GM19035 (cell line): Measurements from ENCODE around the gene PPP1R13L.

ENCODE experiments used
- ATAC-seq: cut with Tn5 transposase; IDR thresholded peaks from one replicate; pipeline ENCODE4 v1.9.1; 2021; ENCODE audit not compliant: unreplicated experiment

PPP1R13L gene

DNA sequence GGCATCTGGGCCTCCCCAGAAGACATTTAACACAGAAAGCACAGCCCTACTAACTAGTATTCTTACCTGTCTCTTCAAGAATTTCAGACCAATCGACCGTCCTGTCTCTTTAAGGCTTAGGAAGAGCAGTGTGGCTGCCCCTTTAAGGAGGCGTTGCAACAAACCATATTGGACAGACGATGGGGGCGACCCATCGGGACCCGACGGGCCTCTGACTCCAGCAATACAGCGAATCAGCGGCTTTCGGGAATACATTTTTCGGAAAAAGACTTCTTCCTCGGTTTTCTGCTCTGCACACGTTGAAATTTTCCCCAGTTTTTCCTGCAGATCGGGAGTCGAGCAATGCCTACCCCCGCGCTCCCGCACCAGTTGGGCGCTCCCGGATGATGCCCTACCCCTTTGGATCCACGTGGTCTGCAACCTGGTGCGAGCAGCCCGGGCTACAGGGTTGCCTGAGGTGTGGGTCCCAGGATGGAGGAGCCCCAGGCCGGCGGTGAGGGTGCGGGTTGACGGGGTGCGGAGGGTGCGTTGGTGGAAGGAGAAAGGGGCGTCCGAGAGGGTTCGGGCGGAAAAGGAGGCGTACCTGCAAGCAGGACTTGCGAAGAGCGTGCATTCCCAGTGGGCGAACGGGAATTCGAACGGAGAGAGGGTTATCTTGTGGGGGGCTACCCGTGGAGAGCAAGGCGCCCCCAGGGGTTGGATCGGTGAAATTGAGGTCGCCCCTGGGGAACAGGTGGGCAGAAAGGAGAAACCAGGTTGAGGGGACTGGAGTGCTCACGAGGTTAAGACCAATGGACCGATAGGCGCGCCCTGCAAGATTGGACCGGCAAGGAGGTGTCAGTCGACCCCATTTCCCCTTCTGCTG, 1.6 kb upstream of the PPP1R13L start, which contains the start of gene POLR1G:
Gene POLR1G, plus strand, starts transcription at position 419 of the 865 bp plus-strand sequence. Its CDS starts 53 bp downstream, at position 472.
- peak; percentile 83 for ATAC-seq

DNA sequence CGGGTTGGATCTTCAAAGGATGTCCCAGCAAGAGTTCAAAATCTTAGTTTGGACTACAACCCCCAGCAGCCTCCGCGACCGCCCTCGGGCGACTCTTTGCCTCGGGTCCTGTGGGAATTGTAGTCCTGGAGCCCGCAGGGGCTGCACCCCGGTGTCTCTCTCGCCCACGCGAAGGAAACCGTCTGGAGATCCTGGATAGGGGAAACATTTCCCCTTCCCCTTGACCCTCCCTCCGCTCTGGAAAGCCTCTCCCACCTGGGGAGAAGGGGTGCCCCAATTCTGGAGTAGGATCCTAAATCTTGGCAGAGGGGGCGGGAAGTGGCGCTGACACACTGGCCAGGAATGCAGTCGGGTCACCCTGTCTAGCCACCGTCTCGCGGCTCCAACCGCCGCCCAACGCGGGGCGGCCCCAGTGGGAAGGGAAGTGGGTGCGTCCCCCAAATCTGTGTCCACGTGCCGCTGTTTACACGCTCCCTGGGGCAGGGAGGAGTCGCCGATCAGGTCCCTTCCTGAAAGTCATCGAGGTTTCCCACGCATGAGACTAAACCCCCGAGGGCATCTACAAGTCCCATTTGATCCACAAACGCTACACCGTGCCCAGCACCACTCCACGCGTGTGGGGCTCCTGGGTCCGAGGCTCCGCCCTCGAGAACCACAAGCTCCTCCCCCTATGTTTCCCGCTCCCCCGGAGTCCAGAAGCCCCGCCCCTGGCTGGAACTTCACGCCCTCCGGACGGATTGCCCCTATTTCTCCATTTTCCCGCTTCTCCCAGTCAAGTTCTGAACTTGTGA, 761 bp upstream of the PPP1R13L start:
- ATAC-seq, result peak; percentile 54

DNA sequence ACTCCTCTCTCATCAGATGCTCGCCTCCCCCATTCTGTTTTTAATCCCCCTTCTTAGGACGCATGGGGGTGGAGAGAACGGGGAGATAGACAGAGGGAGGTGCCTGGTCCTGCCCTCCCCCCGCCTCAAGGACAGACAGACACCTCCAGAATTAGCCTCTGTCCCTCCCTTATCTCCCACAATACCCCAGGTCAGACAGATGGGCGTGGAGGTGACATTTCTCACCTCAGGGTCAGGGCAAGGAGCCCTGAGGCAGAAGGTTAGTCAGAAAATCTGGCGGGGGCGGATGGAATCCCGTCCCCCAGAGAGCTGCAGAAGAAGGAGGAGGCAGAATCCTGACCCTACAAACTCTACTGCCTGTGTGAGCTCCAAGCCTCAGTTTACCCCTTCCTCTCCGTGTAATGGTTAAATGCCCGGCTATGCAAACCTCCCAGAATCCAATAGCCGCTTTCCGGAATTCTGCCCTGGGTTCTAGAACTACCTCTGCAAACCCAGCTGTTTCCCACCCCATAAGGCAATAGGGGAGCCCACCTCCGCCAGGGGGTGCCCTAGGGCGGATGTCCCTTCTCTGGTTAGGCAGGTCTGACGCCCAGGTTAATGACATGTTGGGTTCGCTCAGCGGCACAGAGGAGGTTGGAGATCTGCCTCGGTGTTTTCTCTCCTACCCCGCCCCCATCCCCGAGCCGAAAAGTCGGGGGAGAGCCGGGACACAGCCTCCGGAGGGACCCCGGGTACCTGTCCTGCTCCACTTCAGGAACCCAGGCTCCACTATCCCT, 900 bp downstream of the PPP1R13L start:
- ATAC-seq, result no peak

DNA sequence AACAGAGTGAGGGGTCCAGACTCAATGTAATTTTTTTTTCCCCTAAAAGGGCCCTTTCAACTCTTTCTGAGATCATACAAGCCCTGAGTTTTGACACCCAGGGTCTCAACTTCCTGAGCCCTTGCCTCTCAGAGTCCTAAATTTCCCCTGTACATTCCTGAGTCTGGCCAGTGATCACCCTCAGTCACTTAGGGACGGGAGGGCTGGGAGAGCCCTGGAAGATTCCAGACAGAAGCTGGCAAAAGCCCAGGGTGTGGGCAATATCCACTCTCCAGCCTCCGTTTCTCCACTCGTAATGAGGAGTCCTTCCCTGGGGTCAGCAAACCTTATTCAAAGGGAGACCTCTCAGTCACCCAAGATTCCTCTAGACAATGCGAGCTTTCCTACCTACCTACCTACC, 1.6 kb downstream of the PPP1R13L start:
- ATAC-seq, result no peak

DNA sequence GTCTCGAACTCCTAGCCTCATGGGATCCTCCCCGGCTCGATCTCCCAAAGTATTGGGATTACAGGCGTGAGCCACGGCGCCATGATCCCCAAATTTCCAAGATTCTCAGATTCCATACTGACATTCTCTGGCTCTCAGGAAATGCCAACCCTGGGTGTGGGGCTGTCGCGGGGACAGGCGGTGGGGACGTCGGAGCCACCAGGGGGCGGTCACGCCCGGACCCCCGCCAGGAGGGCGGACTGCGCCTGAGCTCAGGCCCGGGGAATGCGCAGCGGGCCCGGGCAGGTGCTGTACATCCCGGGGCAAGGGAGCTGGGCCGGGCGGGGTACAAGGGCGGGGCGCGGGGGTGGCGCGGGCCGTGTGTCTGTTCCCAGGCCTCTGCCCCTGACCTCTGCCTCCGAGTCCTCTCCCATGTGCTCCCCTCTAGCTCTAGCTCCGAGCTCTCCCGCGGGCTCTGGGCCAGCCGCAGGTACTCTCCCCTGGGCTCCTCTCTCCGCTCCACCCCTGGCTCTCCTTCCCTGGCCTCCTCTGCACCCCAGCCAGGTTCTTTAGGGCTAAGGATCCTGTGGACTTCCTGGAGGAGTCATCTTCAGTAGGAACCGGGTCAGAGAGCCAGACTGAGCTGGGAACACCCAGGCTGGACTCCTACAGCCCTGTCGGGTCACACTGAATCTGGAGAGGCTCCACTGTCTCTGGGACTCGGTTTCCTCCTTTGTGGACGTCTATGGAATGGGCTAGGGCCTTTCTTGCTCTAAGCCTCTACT, 2.4 kb downstream of the PPP1R13L start:
- no peak for ATAC-seq

DNA sequence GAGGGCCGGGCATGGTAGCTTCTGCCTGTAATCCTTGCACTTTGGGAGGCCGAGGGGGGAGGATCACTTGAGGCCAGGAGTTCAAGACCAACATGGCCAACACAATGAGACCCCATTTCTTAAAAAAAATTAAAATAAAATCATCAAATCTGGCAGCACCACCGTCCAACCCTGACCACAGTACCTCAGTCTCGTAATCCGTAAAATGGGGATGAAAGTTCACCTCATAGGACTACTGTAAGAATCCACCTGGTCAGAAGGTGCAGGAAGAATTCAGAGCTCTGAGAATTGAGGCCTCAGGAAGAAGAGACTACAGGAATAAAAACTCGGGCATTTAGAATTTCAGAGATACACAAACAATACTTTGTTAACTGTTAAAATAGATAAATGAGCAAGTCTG, 3.1 kb downstream of the PPP1R13L start:
- ATAC-seq, result no peak

DNA sequence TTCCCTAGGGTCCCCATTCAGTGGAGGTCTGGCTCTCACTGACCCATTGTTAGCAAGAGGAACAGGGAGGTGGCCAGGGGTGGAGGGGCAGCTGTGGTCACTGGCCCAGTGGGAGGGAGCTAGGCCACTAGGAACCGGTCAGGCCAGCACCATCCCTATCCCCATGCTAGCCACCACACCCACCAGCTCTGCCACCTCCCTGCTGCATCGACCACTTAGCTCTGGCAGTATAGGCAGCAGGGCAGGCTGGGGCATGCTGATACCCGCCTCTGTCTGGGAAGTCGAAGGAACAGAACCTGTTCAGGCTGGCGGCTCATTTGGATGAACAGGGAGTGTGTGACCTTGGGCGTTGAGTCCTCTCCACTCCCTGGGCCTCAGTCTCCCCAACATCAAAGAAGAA, 4.7 kb downstream of the PPP1R13L start:
- ATAC-seq, result no peak

DNA sequence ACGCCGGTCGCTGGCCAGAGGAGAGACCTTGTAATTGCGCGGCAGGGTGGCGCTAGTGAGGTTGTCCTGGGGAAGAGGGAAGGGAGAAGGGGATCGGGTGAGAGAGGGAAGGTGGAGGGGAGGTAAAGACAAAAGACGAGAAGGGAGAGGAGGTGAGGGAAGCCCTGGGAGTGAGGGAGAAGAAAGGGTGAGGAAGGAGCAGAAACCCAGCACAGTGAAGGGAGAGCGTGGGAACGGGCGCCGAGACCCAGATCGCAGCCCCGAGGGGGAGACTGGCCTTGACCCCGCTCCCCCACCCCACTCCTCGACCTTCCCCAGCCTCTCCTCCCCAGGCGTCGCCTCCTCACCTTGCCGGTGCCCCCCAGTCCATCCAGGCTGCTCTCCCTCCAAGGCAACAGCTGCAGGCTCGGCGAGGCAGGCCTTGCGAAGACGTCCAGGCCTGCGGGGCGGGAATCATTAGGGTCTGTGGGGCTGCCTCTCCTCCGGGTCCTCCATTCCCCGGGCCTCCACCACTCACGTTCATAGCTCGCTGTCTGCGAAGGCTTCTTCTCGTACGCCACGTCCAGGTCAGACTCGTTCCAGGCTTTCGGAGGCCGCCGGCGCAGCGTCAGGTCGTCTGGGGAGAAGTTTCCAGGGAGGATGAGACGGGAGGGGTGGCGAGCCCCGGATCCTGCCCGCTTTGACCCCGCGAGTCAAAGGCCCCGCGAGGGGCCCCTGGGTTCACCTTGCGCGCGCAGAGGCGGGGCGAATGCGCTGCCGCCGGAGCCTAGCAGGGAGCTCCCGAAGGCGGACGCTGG, 8.8 kb downstream of the PPP1R13L start:
- no peak for ATAC-seq

DNA sequence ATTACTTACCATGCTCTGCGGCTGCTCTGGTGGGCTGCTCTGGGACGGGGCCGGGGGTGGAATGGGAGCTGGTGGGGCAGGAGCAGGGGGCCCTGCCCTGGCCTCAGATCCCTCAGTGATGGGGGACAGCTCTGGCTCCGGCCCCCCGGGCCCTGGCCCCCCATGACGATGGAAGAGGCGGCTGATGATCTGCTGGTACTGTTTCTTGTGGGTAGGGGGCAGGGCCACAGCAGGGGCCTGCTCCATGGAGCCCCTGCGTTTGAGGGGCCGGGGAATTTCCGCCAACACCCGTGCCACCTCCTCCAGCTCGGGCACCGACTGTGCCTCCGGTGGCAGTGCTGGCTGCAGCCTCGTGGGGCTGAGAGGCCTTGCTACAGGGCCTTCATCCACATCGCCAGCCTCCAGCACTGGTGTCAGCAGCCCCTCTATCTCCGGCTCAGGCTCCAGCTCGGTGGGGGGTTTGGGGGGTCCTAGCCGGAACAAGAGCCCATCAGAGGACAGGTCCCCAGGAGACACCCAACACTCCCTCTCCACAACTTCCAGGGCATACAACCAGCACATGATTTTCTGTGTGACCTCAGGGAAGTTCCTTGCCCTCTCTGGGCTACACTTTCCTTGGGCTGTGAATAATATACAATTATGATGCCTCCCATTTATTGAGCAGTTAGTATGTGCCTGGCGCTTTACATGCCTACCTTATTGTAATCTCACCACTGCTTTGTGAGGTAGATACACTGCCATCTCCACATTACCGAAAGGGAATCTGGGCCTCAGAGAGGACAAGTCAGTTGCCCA, 12.8 kb downstream of the PPP1R13L start:
- ATAC-seq, result no peak

DNA sequence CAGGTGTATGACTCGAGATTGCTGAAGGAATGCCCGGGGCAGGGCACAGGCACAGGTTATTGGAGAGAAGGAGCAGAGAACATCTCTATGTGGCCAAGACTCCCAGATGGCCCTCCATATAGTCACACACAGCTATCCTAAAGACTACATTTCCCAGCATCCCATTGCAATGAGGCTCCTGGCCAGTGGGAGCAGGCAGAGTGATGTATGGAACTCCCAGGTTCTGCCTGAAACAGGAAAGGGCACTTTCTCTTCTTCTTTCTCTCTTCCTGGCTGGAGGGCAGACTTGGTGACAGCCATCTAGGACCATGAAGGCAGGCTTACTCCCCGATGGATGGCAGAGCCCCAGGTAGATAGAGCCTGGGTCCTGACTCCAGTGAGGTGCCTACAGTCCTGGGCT, 13.5 kb downstream of the PPP1R13L start:
- ATAC-seq, result no peak

DNA sequence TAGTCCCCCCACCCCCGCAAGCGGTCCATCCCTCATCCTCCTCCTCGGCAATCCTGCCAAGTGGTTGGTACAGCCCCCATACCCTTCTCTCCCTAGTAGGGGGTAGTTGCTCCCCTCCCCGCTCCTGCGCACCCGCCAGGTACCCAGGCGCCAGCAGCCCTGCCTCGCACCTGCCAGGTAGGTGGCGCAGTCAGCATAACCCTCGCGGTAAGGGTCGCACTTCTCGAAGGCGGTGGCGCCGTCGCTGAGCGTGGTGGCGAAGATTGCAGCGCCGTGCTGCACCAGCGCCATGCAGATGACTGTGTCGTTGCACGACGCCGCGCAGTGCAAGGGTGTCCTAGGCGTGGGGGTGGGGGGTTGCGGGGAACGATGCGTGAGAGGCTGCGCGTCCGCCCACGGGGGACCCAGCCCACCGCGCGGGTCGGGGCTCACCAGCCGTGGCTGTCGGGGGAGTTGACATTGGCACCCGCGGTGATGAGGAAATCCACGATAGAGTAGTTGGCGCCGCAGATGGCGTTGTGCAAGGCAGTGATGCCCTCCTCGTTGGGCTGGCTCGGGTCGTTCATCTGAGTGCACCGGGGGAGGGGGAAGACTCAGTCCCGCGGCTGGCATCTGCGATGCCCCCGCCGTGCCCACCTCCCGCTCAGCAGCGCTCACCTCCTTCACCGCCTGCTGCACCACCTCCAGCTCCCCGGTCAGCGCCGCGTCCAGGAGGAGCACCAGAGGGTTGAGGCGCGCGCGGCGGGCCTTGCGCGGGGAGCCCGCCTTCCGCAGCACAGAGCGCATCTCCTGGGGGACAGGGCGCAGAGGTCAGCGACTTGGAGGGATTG, 19.3 kb downstream of the PPP1R13L start:
- ATAC-seq, result no peak

DNA sequence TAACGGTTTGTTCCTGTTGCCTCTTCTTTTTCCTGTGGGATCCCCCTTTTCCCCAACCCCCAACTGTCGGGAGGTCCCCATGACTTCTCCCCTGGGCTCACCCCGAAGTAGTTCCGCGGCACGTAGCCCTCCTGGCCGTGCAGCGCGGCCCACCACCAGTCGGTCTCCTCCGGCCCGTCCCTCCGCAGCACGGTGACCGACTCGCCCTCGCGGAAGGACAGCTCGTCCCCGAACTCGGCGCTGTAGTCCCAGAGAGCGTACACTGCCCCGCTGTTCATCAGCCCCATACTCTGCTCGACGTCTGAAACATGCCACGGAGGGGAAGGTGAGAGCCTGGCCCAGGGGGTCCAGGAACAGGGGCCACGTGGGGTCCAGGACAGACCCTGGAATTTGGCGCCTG, 22.4 kb downstream of the PPP1R13L start:
- no peak for ATAC-seq

DNA sequence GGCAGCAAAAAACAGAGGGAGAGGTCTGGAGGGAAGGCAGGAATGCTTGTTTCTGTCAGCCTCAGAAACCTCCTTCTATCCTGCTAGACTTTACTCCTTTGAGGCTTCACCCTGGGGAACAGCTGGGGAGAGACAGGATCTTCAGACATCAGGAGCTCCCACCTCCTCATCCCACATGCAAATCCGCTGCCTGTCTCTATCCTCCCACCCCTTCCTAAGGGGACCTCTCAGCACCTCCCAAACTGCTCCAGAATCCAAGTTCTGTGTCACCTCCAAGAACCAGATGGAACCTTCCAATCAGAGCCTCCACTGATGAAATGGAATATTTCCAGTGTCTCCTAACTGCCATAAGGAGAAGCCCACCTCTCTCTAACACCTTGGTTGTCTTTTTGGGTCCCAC, 24.8 kb downstream of the PPP1R13L start:
- ATAC-seq, result no peak

DNA sequence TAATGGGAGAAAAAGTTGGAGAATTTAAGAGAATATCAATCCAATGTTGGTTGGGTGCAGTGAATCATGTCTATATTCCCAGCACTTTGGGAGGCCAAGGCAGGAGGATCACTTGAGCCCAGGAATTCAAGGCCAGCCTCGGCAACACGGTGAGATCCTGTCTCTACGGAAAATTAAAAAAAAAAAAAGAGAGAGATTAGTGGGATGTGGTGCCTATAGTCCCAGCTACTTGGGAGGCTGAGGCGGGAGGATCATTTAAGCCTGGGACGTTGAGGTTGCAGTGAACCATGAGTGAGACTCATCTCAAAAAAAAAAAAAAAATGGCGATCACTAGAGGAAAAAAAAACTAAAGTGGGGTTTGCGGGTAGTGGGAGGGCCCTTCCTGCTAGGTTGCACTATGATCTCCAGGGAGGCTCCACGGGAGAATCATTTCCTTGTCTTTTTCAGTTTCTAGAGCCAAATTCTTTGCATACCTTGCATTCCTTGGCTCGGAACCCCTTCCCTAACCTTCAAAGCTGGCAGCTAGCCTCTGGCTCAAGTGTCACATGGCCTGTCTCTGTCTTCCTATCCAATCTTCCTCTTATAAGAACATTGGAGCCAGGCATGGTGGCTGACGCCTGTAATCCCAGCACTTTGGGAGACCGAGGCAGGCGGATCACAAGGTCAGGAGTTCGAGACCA, 28.7 kb downstream of the PPP1R13L start:
- ATAC-seq, result no peak

DNA sequence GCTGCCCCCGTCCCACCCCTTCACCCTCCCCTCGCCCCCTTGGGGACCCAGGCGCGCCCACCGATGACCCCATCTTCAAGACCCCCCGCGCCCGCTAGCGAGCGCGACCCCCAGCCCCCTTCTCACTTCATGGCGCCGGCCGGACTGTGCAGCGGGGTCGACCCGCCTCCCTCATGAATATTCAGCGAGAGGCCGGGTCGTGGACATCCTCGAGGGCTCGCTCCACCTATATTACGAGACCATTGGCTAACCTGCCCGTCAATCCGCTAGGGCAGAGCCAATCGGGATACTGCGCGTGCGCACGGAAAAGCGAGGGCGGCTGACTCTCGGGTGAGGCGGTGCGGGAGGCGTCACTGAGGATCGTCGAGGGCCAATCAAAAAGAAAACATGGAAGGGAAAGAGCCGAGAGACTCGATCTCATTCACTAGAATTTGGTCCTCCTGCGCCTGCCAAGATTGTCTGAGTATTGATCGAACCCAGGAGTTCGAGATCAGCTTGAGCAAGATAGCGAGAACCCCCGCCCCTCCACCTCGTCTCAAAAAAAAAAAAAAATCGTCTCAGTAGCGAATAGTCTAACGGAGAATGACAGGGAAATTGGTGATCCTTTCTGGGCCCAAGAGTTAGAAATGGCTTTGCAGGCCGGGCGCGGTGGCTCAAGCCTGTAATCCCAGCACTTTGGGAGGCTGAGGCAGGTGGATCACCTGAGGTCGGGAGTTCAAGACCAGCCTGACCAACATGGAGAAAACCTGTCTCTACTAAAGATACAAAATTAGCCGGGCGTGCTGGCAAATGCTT, 34.3 kb downstream of the PPP1R13L start, which contains the start of gene ERCC2:
Gene ERCC2, minus strand, starts transcription at position 164 of the 795 bp plus-strand sequence. Its CDS starts 33 bp downstream, at position 131.
- ATAC-seq, result peak; percentile 97

DNA sequence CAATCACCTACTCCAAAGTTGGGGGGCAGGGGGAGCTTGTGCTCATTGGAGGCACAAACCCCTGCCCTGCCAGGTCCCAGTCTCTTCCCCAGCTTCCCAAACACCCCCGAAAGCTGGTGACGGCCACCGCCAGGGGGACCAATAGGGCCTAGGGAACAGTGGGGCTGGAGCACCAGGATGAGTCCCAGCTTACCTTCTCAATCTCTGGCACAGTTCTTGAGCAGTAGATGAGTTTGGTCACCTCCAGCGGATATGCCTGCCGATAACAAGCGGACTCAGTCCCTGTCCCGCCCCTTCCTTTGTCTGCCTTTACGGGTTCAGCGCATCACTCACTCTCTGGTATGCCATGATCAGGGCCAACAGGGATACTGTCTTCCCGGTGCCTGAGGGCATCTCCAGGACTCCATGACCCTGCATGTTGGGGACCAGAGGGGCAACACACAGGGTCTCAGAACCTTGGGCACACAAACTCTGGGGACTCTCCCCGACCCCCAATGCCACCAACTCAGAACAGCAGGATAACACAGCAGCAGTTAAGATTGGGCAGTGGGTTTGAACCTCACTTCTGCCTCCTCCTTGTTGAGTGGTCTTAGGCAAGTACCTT, 36.0 kb downstream of the PPP1R13L start:
- ATAC-seq, result no peak
